Measurements from ENCODE around the gene PARVB. TPM values are rescaled to one million over a fixed set of nuclear protein-coding genes. Genes with fewer than 3 reads are reported as not detected.

The PARVB gene
- total and polyA plus RNA-seq, 7 experiments from 2014 or later = 0.18 to 51.2 (median 4.2) TPM

GRCh38 chr22:43995798-43996169, 28.3 kb upstream of the PARVB start:
- peak overlapping the region; percentile 83 to 95 (median 90) for H3K4me3 Mint-ChIP-seq
- POLR2A ChIA-PET = no interaction called here
- no peaks in the 10 kb centered on the region for H3K27me3 Mint-ChIP-seq
- H3K9me3 Mint-ChIP-seq = no peaks in the 10 kb centered on the region
- CTCF ChIA-PET = interaction anchor here (0.5 to 1.6 kb wide), 3 partner anchors 86 to 675 kb away, joined by 3 to 6 read pairs (median 5); no protein-coding TSS in a partner anchor
- H3K36me3 Mint-ChIP-seq = peaks cover 0 to 52% (median 20%) of the 10 kb centered on the region in 5 donors
- no peak for DNase-seq
- intact Hi-C loops (cut with micrococcal nuclease) = loop anchor here (2.0 to 10.0 kb wide), 2 partner anchors 31 to 689 kb away; no protein-coding TSS in a partner anchor
- Histone ChIP-seq H3K27ac (ENCODE audit: low read depth, low read length) (peak overlapping the region; percentile 70), H3K4me1 (ENCODE audit: control insufficient read depth in 2 of 2, insufficient read depth in 2 of 2, low read length in 2 of 2) (peaks cover 0 to 6% of the 10 kb centered on the region in 2 donors), H3K4me3 (ENCODE audit: low read length) (peak overlapping the region; percentile 56), H3K27me3 (ENCODE audit: control insufficient read depth in 2 of 2, insufficient read depth in 2 of 2, low read length in 2 of 2) (no peaks in the 10 kb centered on the region), H3K9me3 (ENCODE audit: control insufficient read depth in 2 of 3, low read length in 3 of 3) (no peaks in the 10 kb centered on the region), H3K36me3 (ENCODE audit: control insufficient read depth in 2 of 3, insufficient read depth in 3 of 3, low read length in 3 of 3) (peaks cover 0 to 36% (median 5%) of the 10 kb centered on the region in 3 experiments)
- peak overlapping the region; percentile 81 to 93 (median 93) for H3K27ac Mint-ChIP-seq
- peaks cover 26 to 42% (median 33%) of the 10 kb centered on the region in 7 donors for H3K4me1 Mint-ChIP-seq
- ATAC-seq = peak; percentile 5

- Mint-ChIP-seq H3K36me3 (peaks cover 0 to 51% (median 20%) of the 10 kb centered on the region in 5 donors), H3K9me3 (no peaks in the 10 kb centered on the region), H3K4me3 (peak overlapping the region; percentile 83 to 95 (median 90)), H3K27me3 (no peaks in the 10 kb centered on the region), H3K27ac (peak overlapping the region; percentile 81 to 93 (median 93)), H3K4me1 (peaks cover 26 to 42% (median 33%) of the 10 kb centered on the region in 7 donors)
- peaks cover 0 to 6% of the 10 kb centered on the region in 2 donors for H3K4me1 ChIP-seq (ENCODE audit: control insufficient read depth in 2 of 2, insufficient read depth in 2 of 2, low read length in 2 of 2)
- ATAC-seq (peak; percentile 86), DNase-seq (peak; percentile 38 to 69 (median 57))
- ChIA-PET CTCF (interaction anchor here (0.5 to 1.4 kb wide), 3 partner anchors 85 to 674 kb away, joined by 3 to 6 read pairs (median 3); no protein-coding TSS in a partner anchor), POLR2A (interaction anchor here (0.5 to 0.6 kb wide), 2 partner anchors 504 to 616 kb away, joined by 3 to 5 read pairs; no protein-coding TSS in a partner anchor)
- no peaks in the 10 kb centered on the region for H3K9me3 ChIP-seq (ENCODE audit: control insufficient read depth in 2 of 3, low read length in 3 of 3)
- H3K27ac ChIP-seq (ENCODE audit: low read depth, low read length) = peak overlapping the region; percentile 70
- peak overlapping the region; percentile 56 for H3K4me3 ChIP-seq (ENCODE audit: low read length)
- no peaks in the 10 kb centered on the region for H3K27me3 ChIP-seq (ENCODE audit: control insufficient read depth in 2 of 2, insufficient read depth in 2 of 2, low read length in 2 of 2)
- peaks cover 0 to 34% (median 5%) of the 10 kb centered on the region in 3 experiments for H3K36me3 ChIP-seq (ENCODE audit: control insufficient read depth in 2 of 3, insufficient read depth in 3 of 3, low read length in 3 of 3)
- intact Hi-C loops (cut with micrococcal nuclease) = loop anchor here (2.0 to 10.0 kb wide), 2 partner anchors 30 to 688 kb away; no protein-coding TSS in a partner anchor
Observed at GRCh38 chr22:43996170-43996980, 27.7 kb upstream of the PARVB start.

GRCh38 chr22:43996981-43997265, 27.2 kb upstream of the PARVB start:
- Histone ChIP-seq H3K36me3 (ENCODE audit: control insufficient read depth in 2 of 3, insufficient read depth in 3 of 3, low read length in 3 of 3) (peaks cover 0 to 28% (median 3%) of the 10 kb centered on the region in 3 experiments), H3K9me3 (ENCODE audit: control insufficient read depth in 2 of 3, low read length in 3 of 3) (no peaks in the 10 kb centered on the region), H3K27me3 (ENCODE audit: control insufficient read depth in 2 of 2, insufficient read depth in 2 of 2, low read length in 2 of 2) (no peaks in the 10 kb centered on the region), H3K4me3 (ENCODE audit: low read length) (no peak overlapping the region), H3K4me1 (ENCODE audit: control insufficient read depth in 2 of 2, insufficient read depth in 2 of 2, low read length in 2 of 2) (peaks cover 0 to 6% of the 10 kb centered on the region in 2 donors), H3K27ac (ENCODE audit: low read depth, low read length) (no peak overlapping the region)
- ATAC-seq (no peak), DNase-seq (no peak)
- Mint-ChIP-seq H3K9me3 (no peaks in the 10 kb centered on the region), H3K36me3 (peaks cover 0 to 46% (median 20%) of the 10 kb centered on the region in 5 donors), H3K27ac (peak overlapping the region in 6 of 9 donors; percentile 55 to 93 (median 92)), H3K27me3 (no peaks in the 10 kb centered on the region), H3K4me3 (peak overlapping the region; percentile 23 to 91 (median 88)), H3K4me1 (peaks cover 26 to 42% (median 33%) of the 10 kb centered on the region in 7 donors)
- intact Hi-C loops (cut with micrococcal nuclease) = loop anchor here (2.0 to 10.0 kb wide), 2 partner anchors 30 to 688 kb away; no protein-coding TSS in a partner anchor
- CTCF ChIA-PET = interaction anchor here (0.9 kb wide), 1 partner anchor 84 kb away, joined by 3 read pairs; no protein-coding TSS in a partner anchor
- POLR2A ChIA-PET = interaction anchor here (0.5 to 0.6 kb wide), 2 partner anchors 503 to 615 kb away, joined by 3 to 5 read pairs; no protein-coding TSS in a partner anchor

- Histone ChIP-seq H3K27ac (ENCODE audit: low read depth, low read length) (no peak overlapping the region), H3K27me3 (ENCODE audit: control insufficient read depth in 2 of 2, insufficient read depth in 2 of 2, low read length in 2 of 2) (no peaks in the 10 kb centered on the region), H3K4me3 (ENCODE audit: low read length) (no peak overlapping the region), H3K36me3 (ENCODE audit: control insufficient read depth in 2 of 3, insufficient read depth in 3 of 3, low read length in 3 of 3) (peaks cover 0 to 22% (median 0%) of the 10 kb centered on the region in 3 experiments), H3K9me3 (ENCODE audit: control insufficient read depth in 2 of 3, low read length in 3 of 3) (no peaks in the 10 kb centered on the region), H3K4me1 (ENCODE audit: control insufficient read depth in 2 of 2, insufficient read depth in 2 of 2, low read length in 2 of 2) (peaks cover 0 to 6% of the 10 kb centered on the region in 2 donors)
- peak overlapping the region in 1 of 10 donors; percentile 51 for H3K4me3 Mint-ChIP-seq
- ChIA-PET CTCF (no interaction called here), POLR2A (no interaction called here)
- peak overlapping the region in 2 of 9 donors; percentile 28 to 73 for H3K27ac Mint-ChIP-seq
- no peaks in the 10 kb centered on the region for H3K27me3 Mint-ChIP-seq
- intact Hi-C loops (cut with micrococcal nuclease) = loop anchor here in 1 of 2 donors (10.0 kb wide), 1 partner anchor 686 kb away; no protein-coding TSS in a partner anchor
- no peaks in the 10 kb centered on the region for H3K9me3 Mint-ChIP-seq
- H3K36me3 Mint-ChIP-seq = peaks cover 0 to 41% (median 13%) of the 10 kb centered on the region in 5 donors
- DNase-seq (no peak), ATAC-seq (no peak)
- H3K4me1 Mint-ChIP-seq = peaks cover 20 to 35% (median 25%) of the 10 kb centered on the region in 7 donors
Observed at GRCh38 chr22:43998679-43999264, 25.3 kb upstream of the PARVB start.

- H3K4me1 ChIP-seq (ENCODE audit: control insufficient read depth in 2 of 2, insufficient read depth in 2 of 2, low read length in 2 of 2) = peaks cover 0 to 6% of the 10 kb centered on the region in 2 donors
- peaks cover 20 to 33% (median 24%) of the 10 kb centered on the region in 7 donors for H3K4me1 Mint-ChIP-seq
- CTCF ChIA-PET = no interaction called here
- no peak for ATAC-seq
- POLR2A ChIA-PET = no interaction called here
- no peaks in the 10 kb centered on the region for H3K27me3 Mint-ChIP-seq
- no peak overlapping the region for H3K4me3 ChIP-seq (ENCODE audit: low read length)
- no peaks in the 10 kb centered on the region for H3K9me3 Mint-ChIP-seq
- H3K27me3 ChIP-seq (ENCODE audit: control insufficient read depth in 2 of 2, insufficient read depth in 2 of 2, low read length in 2 of 2) = no peaks in the 10 kb centered on the region
- peaks cover 0 to 18% (median 0%) of the 10 kb centered on the region in 3 experiments for H3K36me3 ChIP-seq (ENCODE audit: control insufficient read depth in 2 of 3, insufficient read depth in 3 of 3, low read length in 3 of 3)
- no peak overlapping the region for H3K27ac ChIP-seq (ENCODE audit: low read depth, low read length)
- H3K4me3 Mint-ChIP-seq = no peak overlapping the region
- intact Hi-C loops (cut with micrococcal nuclease) = loop anchor here in 1 of 2 donors (10.0 kb wide), 1 partner anchor 685 kb away; no protein-coding TSS in a partner anchor
- H3K9me3 ChIP-seq (ENCODE audit: control insufficient read depth in 2 of 3, low read length in 3 of 3) = no peaks in the 10 kb centered on the region
- peaks cover 0 to 41% (median 11%) of the 10 kb centered on the region in 5 donors for H3K36me3 Mint-ChIP-seq
- no peak overlapping the region for H3K27ac Mint-ChIP-seq
- no peak for DNase-seq
Observed at GRCh38 chr22:43999378-43999777, 24.7 kb upstream of the PARVB start.

- Histone ChIP-seq H3K9me3 (ENCODE audit: control insufficient read depth in 2 of 3, low read length in 3 of 3) (no peaks in the 10 kb centered on the region), H3K27me3 (ENCODE audit: control insufficient read depth in 2 of 2, insufficient read depth in 2 of 2, low read length in 2 of 2) (no peaks in the 10 kb centered on the region), H3K4me1 (ENCODE audit: control insufficient read depth in 2 of 2, insufficient read depth in 2 of 2, low read length in 2 of 2) (peaks cover 0 to 6% of the 10 kb centered on the region in 2 donors), H3K36me3 (ENCODE audit: control insufficient read depth in 2 of 3, insufficient read depth in 3 of 3, low read length in 3 of 3) (peaks cover 0 to 18% (median 0%) of the 10 kb centered on the region in 3 experiments), H3K27ac (ENCODE audit: low read depth, low read length) (no peak overlapping the region), H3K4me3 (ENCODE audit: low read length) (no peak overlapping the region)
- CTCF ChIA-PET = no interaction called here
- no peaks in the 10 kb centered on the region for H3K27me3 Mint-ChIP-seq
- intact Hi-C loops (cut with micrococcal nuclease) = no loop called here
- no peak overlapping the region for H3K4me3 Mint-ChIP-seq
- H3K9me3 Mint-ChIP-seq = no peaks in the 10 kb centered on the region
- ATAC-seq (no peak), DNase-seq (no peak)
- no peak overlapping the region for H3K27ac Mint-ChIP-seq
- peaks cover 0 to 41% (median 11%) of the 10 kb centered on the region in 5 donors for H3K36me3 Mint-ChIP-seq
- POLR2A ChIA-PET = no interaction called here
- H3K4me1 Mint-ChIP-seq = peaks cover 16 to 25% (median 17%) of the 10 kb centered on the region in 7 donors
Observed at GRCh38 chr22:44000123-44000522, 24.0 kb upstream of the PARVB start.

Measured in naive thymus-derived CD4-positive, alpha-beta T cell (primary cell).